Lower leg skin (tissue), 3 donors: ENCODE results near the gene WSCD1.

Experiments
- POLR2A ChIP-seq, 2 donors: fragments of 450-650 bp; IDR thresholded peaks; one replicate each; pipeline ENCODE4 v1.6.1; 2016 to 2017; ENCODE audit warnings: antibody characterized with exemption in 2 of 2, mild to moderate bottlenecking in 1 of 2, moderate library complexity in 1 of 2
- TF ChIP-seq, protein P1 (sequence below), 3 donors: fragments of 450-650 bp; IDR thresholded peaks; one replicate each; pipeline ENCODE4 v1.5.1; 2016; ENCODE audit warnings: antibody characterized with exemption in 3 of 3, mild to moderate bottlenecking in 3 of 3, moderate library complexity in 2 of 3

DNA sequence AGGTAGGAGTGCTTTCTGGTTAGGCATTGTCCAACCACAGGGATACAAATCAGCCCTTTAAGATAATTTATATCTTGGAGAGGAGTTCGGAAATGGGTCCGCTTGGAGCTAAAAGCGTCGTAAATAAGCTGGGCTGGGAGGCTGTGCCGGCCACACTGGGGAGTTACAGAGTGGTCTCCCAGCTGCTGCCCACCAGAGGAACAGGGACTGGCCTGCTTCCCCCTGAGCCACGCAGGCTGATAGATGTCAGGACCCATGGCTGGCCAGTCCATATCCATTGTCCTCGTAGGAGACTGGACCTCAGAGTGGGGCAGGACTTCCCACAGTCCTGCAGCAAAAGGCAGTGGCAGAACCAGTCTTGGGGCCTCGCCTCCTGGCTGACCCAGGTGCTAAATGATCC lies 12.6 kb upstream of the WSCD1 start:
- no peak for TF ChIP-seq POLR2A (IDR thresholded peaks at IDR 0.05)
- TF ChIP-seq, protein P1, sequence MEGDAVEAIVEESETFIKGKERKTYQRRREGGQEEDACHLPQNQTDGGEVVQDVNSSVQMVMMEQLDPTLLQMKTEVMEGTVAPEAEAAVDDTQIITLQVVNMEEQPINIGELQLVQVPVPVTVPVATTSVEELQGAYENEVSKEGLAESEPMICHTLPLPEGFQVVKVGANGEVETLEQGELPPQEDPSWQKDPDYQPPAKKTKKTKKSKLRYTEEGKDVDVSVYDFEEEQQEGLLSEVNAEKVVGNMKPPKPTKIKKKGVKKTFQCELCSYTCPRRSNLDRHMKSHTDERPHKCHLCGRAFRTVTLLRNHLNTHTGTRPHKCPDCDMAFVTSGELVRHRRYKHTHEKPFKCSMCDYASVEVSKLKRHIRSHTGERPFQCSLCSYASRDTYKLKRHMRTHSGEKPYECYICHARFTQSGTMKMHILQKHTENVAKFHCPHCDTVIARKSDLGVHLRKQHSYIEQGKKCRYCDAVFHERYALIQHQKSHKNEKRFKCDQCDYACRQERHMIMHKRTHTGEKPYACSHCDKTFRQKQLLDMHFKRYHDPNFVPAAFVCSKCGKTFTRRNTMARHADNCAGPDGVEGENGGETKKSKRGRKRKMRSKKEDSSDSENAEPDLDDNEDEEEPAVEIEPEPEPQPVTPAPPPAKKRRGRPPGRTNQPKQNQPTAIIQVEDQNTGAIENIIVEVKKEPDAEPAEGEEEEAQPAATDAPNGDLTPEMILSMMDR (IDR thresholded peaks at IDR 0.05) = no peak
